Measurements from ENCODE around the gene METAP1.

- TF ChIP-seq, protein P1, sequence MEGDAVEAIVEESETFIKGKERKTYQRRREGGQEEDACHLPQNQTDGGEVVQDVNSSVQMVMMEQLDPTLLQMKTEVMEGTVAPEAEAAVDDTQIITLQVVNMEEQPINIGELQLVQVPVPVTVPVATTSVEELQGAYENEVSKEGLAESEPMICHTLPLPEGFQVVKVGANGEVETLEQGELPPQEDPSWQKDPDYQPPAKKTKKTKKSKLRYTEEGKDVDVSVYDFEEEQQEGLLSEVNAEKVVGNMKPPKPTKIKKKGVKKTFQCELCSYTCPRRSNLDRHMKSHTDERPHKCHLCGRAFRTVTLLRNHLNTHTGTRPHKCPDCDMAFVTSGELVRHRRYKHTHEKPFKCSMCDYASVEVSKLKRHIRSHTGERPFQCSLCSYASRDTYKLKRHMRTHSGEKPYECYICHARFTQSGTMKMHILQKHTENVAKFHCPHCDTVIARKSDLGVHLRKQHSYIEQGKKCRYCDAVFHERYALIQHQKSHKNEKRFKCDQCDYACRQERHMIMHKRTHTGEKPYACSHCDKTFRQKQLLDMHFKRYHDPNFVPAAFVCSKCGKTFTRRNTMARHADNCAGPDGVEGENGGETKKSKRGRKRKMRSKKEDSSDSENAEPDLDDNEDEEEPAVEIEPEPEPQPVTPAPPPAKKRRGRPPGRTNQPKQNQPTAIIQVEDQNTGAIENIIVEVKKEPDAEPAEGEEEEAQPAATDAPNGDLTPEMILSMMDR (conservative IDR thresholded peaks at IDR 0.05): no peak
- no peak for TF ChIP-seq ZFX (IDR thresholded peaks at IDR 0.05)
These were observed 18.0 kb upstream of the METAP1 start for GRCh38 chr4:98977557-98977956.

Data from C4-2B (cell line).